IMR-90 (cell line): ENCODE data around the gene METTL5.
"Not testable (repeated sequence)": the region's sequence is repeated elsewhere in the genome, so short reads cannot be mapped to it uniquely, and the experiment has no call there.

Source experiments
- BHLHE40 ChIP-seq: fragments of 150-350 bp; IDR thresholded peaks from 2 replicates; pipeline ENCODE4 v1.6.1; 2016; ENCODE audit warnings: mild to moderate bottlenecking, low read depth, low read length
- CEBPB ChIP-seq: IDR thresholded peaks from 2 replicates; pipeline ENCODE4 v1.6.1; 2012; ENCODE audit warnings: low read depth, low read length, improper control_type of control experiment
- MXI1 ChIP-seq: IDR thresholded peaks from 2 replicates; pipeline ENCODE4 v1.6.1; 2012; ENCODE audit warnings: low read depth, mild to moderate bottlenecking, low read length, moderate library complexity, borderline replicate concordance
- POLR2A ChIP-seq: IDR thresholded peaks from 2 replicates; pipeline ENCODE4 v1.6.1; 2012; ENCODE audit warnings: mild to moderate bottlenecking, low read depth, low read length
- RAD21 ChIP-seq: IDR thresholded peaks from 2 replicates; pipeline ENCODE4 v1.6.1; 2012; ENCODE audit warnings: low read length, improper control_type of control experiment
- RCOR1 ChIP-seq: IDR thresholded peaks from 2 replicates; pipeline ENCODE4 v1.6.1; 2012; ENCODE audit warnings: mild to moderate bottlenecking, low read length, improper control_type of control experiment; ENCODE audit not compliant: insufficient replicate concordance
- SMC3 ChIP-seq: fragments of 150-350 bp; IDR thresholded peaks from 2 replicates; pipeline ENCODE4 v1.6.1; 2016; ENCODE audit warnings: low read depth, mild to moderate bottlenecking, antibody characterized with exemption, low read length, moderate library complexity
- TF ChIP-seq, protein P1 (sequence below): conservative IDR thresholded peaks from 2 replicates; pipeline ENCODE4 v1.5.1; 2012; ENCODE audit warnings: mild to moderate bottlenecking, low read depth, low read length, improper control_type of control experiment
- TF ChIP-seq, protein P2 (sequence below): fragments of 150-350 bp; IDR thresholded peaks from 2 replicates; pipeline ENCODE4 v1.6.1; 2017; ENCODE audit warnings: mild to moderate bottlenecking, antibody characterized with exemption, low read length, low read depth

DNA sequence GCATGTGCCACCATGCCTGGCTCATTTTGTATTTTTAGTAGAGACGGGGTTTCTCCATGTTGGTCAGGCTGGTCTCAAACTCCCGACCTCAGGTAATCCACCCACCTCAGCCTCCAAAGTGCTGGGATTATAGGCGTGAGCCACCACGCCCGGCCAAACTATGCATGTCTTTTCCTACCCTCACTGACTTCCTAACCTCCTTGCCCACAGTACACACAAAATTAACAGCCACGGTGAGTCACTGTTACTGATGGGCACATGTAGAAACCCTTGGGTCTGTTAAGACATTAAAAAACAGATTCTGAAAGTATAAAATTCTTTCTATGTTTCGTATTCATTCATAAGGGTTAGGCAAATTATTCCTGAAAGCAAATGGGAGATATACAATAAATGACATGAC lies 4.6 kb downstream of the METTL5 start:
- TF ChIP-seq, protein P1, sequence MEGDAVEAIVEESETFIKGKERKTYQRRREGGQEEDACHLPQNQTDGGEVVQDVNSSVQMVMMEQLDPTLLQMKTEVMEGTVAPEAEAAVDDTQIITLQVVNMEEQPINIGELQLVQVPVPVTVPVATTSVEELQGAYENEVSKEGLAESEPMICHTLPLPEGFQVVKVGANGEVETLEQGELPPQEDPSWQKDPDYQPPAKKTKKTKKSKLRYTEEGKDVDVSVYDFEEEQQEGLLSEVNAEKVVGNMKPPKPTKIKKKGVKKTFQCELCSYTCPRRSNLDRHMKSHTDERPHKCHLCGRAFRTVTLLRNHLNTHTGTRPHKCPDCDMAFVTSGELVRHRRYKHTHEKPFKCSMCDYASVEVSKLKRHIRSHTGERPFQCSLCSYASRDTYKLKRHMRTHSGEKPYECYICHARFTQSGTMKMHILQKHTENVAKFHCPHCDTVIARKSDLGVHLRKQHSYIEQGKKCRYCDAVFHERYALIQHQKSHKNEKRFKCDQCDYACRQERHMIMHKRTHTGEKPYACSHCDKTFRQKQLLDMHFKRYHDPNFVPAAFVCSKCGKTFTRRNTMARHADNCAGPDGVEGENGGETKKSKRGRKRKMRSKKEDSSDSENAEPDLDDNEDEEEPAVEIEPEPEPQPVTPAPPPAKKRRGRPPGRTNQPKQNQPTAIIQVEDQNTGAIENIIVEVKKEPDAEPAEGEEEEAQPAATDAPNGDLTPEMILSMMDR: not testable (repeated sequence)
- not testable (repeated sequence) for TF ChIP-seq POLR2A, SMC3, RAD21, CEBPB, RCOR1, BHLHE40, MXI1
- TF ChIP-seq, protein P2, sequence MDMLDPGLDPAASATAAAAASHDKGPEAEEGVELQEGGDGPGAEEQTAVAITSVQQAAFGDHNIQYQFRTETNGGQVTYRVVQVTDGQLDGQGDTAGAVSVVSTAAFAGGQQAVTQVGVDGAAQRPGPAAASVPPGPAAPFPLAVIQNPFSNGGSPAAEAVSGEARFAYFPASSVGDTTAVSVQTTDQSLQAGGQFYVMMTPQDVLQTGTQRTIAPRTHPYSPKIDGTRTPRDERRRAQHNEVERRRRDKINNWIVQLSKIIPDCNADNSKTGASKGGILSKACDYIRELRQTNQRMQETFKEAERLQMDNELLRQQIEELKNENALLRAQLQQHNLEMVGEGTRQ: not testable (repeated sequence)
